HG03432 (cell line): ENCODE measurements around the gene PTEN.
A peak's percentile ranks its signal among the peaks of the same experiment; 100 is the strongest.

Source experiments
- ATAC-seq: cut with Tn5 transposase; IDR thresholded peaks from one replicate; pipeline ENCODE4 v1.9.1; 2021; ENCODE audit warnings: mild to moderate bottlenecking, moderate library complexity; ENCODE audit not compliant: unreplicated experiment

The PTEN gene

GRCh38 chr10:87915989-87916388 is 52.6 kb downstream of the PTEN start:
- ATAC-seq = no peak

- no peak for ATAC-seq
Observed at GRCh38 chr10:87916515-87916914, 53.1 kb downstream of the PTEN start.

- ATAC-seq = no peak
Observed at GRCh38 chr10:87918254-87918859, 54.9 kb downstream of the PTEN start.

GRCh38 chr10:87920538-87920937 is 57.1 kb downstream of the PTEN start:
- no peak for ATAC-seq

GRCh38 chr10:87921931-87922688 is 58.7 kb downstream of the PTEN start:
- ATAC-seq = no peak

- no peak for ATAC-seq
Observed at GRCh38 chr10:87923233-87923632, 59.8 kb downstream of the PTEN start.

- ATAC-seq = no peak
Observed at GRCh38 chr10:87925570-87925969, 62.1 kb downstream of the PTEN start.

- no peak for ATAC-seq
Observed at GRCh38 chr10:87927091-87927490, 63.7 kb downstream of the PTEN start.

GRCh38 chr10:87928996-87929395 is 65.6 kb downstream of the PTEN start:
- no peak for ATAC-seq

GRCh38 chr10:87930141-87930540 is 66.7 kb downstream of the PTEN start:
- ATAC-seq = no peak

- peak; percentile 58 for ATAC-seq
Observed at GRCh38 chr10:87930934-87931835, 67.8 kb downstream of the PTEN start.

- ATAC-seq = peak; percentile 21
Observed at GRCh38 chr10:87931836-87932230, 68.4 kb downstream of the PTEN start.

- no peak for ATAC-seq
Observed at GRCh38 chr10:87935290-87936141, 72.1 kb downstream of the PTEN start.

GRCh38 chr10:87940210-87940609 is 76.8 kb downstream of the PTEN start:
- no peak for ATAC-seq

- no peak for ATAC-seq
Observed at GRCh38 chr10:87942884-87943527, 79.6 kb downstream of the PTEN start.

- ATAC-seq = no peak
Observed at GRCh38 chr10:87945984-87946383, 82.6 kb downstream of the PTEN start.

GRCh38 chr10:87952612-87953011 is 89.2 kb downstream of the PTEN start:
- ATAC-seq = no peak

GRCh38 chr10:87956055-87956454 is 92.6 kb downstream of the PTEN start:
- ATAC-seq = no peak

- ATAC-seq = no peak
Observed at GRCh38 chr10:87957702-87958101, 94.3 kb downstream of the PTEN start.

- ATAC-seq = no peak
Observed at GRCh38 chr10:87960230-87960629, 96.8 kb downstream of the PTEN start.
